ENCODE results near the gene SOS1. TPM values are rescaled to one million over a fixed set of nuclear protein-coding genes. Genes with fewer than 3 reads are reported as not detected.
"Not testable (repeated sequence)": the region's sequence is repeated elsewhere in the genome, so short reads cannot be mapped to it uniquely, and the experiment has no call there.

SOS1 gene
- total and polyA plus RNA-seq, 5 donors, result 6.7 to 30.4 (median 20.6) TPM

DNA sequence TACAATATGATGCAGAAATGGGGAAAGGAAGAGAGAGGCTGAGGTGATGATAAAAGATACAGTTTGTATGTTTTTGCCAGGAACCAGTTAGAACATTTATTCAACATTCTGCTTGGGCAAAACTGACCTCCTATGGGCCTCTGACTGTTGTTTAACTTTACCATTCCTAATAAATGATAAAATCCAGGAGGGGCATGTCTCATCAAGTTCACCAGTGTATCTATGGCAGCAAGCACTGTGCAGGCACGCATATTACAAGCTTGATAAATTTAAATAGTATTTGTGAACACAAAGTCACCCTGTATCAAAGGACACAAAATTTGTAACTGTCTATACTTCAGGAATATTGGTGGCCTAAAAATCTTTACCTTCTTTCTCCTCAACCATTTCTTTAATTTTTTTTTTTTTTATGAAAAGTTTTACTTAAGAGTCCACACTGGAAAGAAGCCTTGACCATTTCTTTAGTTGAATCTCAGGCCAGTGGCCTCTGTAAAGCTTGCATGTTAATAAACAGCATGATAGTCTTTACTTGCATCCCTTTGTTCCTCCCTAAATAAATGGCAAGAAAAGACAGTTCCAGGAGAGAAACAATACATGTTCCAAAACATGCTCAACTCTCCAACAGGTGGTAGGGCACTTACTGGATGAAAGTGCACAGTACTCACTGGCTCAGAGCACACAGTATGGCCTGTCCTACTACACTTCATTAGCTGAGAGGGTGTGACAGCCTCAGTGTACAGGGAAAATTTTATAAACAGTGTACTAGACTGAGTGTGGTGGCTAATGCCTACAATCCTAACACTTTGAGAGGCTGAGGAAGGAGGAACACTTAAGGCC is 52.3 kb downstream of the SOS1 start:
- ATAC-seq (no peak), DNase-seq (no peak)
- no peak overlapping the region for H3K27ac ChIP-seq (ENCODE audit: low read length)
- H3K27me3 ChIP-seq (ENCODE audit: control insufficient read depth, insufficient read depth), result no peaks in the 10 kb centered on the region
- H3K9me3 ChIP-seq (ENCODE audit: control insufficient read depth, low read length), result no peaks in the 10 kb centered on the region
- no peaks in the 10 kb centered on the region for H3K4me1 ChIP-seq (ENCODE audit: control insufficient read depth, insufficient read depth, low read length)
- WGBS, result 80% methylated on average over 1 of the region's 1 CpG
- intact Hi-C loops (cut with DNase I), result loop anchor here in 3 of 4 donors (10.0 kb wide), 2 partner anchors 46 to 56 kb away; partner anchors contain the start of gene SOS1 (in 1 of the 3)
- no peak overlapping the region for H3K4me3 ChIP-seq (ENCODE audit: low read length)

DNA sequence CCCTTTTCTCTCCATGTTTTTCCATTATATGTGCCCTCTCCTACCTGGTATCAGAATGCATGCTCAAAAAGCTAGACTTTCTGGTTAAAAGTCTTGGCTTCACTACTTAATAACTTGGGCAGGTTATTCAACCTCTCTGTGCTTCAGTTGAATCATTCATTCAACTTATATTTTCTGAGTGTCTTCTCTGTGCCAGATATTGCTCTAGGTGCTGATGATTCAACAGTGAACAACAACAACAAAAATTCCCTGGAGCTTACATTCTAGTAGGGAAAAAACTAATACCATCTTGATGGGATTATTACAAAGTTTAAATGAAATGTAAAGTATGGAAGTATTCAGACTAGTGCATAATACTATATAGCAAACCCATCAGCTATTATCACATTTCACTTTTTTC is 55.2 kb downstream of the SOS1 start:
- no peak for ATAC-seq
- intact Hi-C loops (cut with DNase I), result loop anchor here in 3 of 4 donors (10.0 kb wide), 2 partner anchors 49 to 59 kb away; partner anchors contain the start of gene SOS1 (in 1 of the 3)

DNA sequence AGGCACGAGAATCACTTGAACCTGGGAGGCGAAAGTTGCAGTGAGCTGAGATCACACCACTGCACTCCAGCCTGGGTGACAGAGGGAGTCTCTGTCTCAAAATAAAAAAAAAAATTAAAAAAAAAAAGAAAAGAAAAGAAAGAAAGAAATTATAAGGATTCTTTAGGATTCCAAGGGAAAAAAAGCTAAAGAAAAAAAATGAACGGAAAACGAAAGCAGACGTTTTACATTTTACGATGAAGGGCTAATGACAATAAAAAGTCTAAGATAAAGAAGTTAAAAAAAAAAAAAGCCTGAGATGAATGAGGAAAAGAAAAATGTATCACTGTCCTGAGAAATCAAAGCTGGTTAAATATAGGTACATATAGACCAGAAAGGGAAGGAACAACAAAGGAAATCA is 58.5 kb downstream of the SOS1 start:
- DNase-seq (no peak), ATAC-seq (no peak)
- intact Hi-C loops (cut with DNase I), result loop anchor here in 3 of 4 donors (5.0 to 10.0 kb wide), 3 partner anchors 52 to 165 kb away; partner anchors contain the start of gene SOS1 (in 1 of the 3)
- WGBS, result 93% methylated on average over 6 of the region's 6 CpGs
- no peaks in the 10 kb centered on the region for H3K9me3 ChIP-seq (ENCODE audit: control insufficient read depth, low read length)
- H3K27ac ChIP-seq (ENCODE audit: low read length), result no peak overlapping the region
- H3K4me1 ChIP-seq (ENCODE audit: control insufficient read depth, insufficient read depth, low read length), result no peaks in the 10 kb centered on the region
- H3K27me3 ChIP-seq (ENCODE audit: control insufficient read depth, insufficient read depth), result no peaks in the 10 kb centered on the region
- H3K4me3 ChIP-seq (ENCODE audit: low read length), result no peak overlapping the region

More for the DNA sequence above, 55.2 kb downstream of the SOS1 start:
- DNase-seq, result no peak
- H3K4me1 ChIP-seq (ENCODE audit: control insufficient read depth, insufficient read depth, low read length), result no peaks in the 10 kb centered on the region
- no peaks in the 10 kb centered on the region for H3K27me3 ChIP-seq (ENCODE audit: control insufficient read depth, insufficient read depth)
- H3K4me3 ChIP-seq (ENCODE audit: low read length), result no peak overlapping the region
- H3K27ac ChIP-seq (ENCODE audit: low read length), result no peak overlapping the region
- no peaks in the 10 kb centered on the region for H3K9me3 ChIP-seq (ENCODE audit: control insufficient read depth, low read length)

DNA sequence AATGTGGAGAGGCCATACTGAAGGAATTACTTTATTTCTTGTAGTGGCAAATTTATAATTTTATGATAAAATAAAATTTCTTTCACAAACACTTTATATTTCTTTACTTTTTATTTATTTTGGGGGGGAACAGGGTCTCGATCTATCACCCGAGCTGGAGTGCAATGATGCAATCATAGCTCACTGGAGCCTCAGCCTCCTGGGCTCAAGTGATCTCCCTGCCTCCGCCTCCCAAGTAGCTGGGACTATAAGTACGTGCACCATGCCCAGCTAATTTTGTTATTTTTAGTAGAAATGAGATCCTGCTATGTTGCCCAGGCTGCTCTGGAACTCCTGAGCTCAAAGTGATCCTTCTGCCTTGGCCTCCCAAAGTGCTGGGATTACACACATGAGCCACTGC is 59.6 kb downstream of the SOS1 start:
- Histone ChIP-seq H3K4me1 (ENCODE audit: control insufficient read depth, insufficient read depth, low read length) (no peaks in the 10 kb centered on the region), H3K9me3 (ENCODE audit: control insufficient read depth, low read length) (no peaks in the 10 kb centered on the region), H3K4me3 (ENCODE audit: low read length) (no peak overlapping the region), H3K27ac (ENCODE audit: low read length) (no peak overlapping the region), H3K27me3 (ENCODE audit: control insufficient read depth, insufficient read depth) (no peaks in the 10 kb centered on the region)
- 84% methylated on average over 4 of the region's 4 CpGs for WGBS
- DNase-seq (no peak), ATAC-seq (no peak)
- intact Hi-C loops (cut with DNase I), result loop anchor here (2.0 to 10.0 kb wide), 4 partner anchors 54 to 168 kb away; partner anchors contain the start of gene SOS1 (in 1 of the 4)

DNA sequence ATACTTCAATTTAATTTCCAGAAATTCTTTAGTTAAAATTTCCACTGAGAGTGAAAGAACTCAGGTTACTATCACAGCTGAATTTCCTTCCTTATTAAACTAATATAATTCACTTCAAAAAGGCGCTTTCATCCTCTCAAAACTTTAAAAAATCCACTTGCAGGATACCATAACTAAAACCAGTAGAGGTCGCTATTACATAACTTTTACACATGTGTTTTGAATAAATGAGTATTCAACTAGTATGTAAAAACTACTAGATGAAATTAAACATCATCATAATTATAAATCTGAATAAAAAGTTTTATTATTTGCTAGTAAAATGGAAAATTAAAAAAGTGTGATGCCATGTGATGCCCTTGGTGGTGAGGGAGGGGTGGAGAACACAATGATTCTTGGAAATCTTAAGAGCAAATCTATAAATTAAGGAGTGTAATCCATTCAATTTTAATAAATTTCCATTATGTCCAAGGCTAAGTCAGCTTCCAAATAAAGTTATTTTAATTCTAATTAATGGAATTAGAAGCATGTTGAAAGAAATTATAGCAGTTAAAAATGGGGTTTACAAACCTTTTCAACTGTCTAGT is 61.4 kb downstream of the SOS1 start:
- intact Hi-C loops (cut with DNase I), result no loop called here
- Histone ChIP-seq H3K27ac (ENCODE audit: low read length) (no peak overlapping the region), H3K9me3 (ENCODE audit: control insufficient read depth, low read length) (no peaks in the 10 kb centered on the region), H3K4me3 (ENCODE audit: low read length) (no peak overlapping the region), H3K27me3 (ENCODE audit: control insufficient read depth, insufficient read depth) (no peaks in the 10 kb centered on the region), H3K4me1 (ENCODE audit: control insufficient read depth, insufficient read depth, low read length) (no peaks in the 10 kb centered on the region)
- ATAC-seq (no peak), DNase-seq (no peak)
- 25% methylated on average over 2 of the region's 2 CpGs for WGBS

DNA sequence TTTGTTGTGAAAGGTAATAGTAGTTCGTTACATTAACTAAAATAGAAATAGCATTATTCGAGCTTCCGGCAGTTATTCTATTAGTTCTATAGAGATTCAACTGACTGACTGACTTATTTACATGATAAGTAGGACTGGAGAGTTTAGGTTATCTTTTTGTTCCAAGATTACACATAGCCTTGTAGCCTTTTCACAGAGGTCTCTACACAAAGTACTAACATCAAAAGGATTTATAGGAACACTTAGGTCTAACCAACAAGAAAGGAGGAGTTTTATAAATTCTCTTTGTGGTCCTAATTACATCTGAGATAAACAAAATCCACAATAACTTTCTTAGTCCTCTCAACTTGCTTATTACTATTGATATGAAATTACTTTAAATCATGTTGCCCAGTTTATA is 62.8 kb downstream of the SOS1 start:
- ATAC-seq, result no peak
- Histone ChIP-seq H3K9me3 (ENCODE audit: control insufficient read depth, low read length) (no peaks in the 10 kb centered on the region), H3K4me3 (ENCODE audit: low read length) (no peak overlapping the region), H3K4me1 (ENCODE audit: control insufficient read depth, insufficient read depth, low read length) (no peaks in the 10 kb centered on the region), H3K27me3 (ENCODE audit: control insufficient read depth, insufficient read depth) (no peaks in the 10 kb centered on the region), H3K27ac (ENCODE audit: low read length) (no peak overlapping the region)
- intact Hi-C loops (cut with DNase I), result no loop called here
- 87% methylated on average over 3 of the region's 3 CpGs for WGBS
- no peak for DNase-seq

DNA sequence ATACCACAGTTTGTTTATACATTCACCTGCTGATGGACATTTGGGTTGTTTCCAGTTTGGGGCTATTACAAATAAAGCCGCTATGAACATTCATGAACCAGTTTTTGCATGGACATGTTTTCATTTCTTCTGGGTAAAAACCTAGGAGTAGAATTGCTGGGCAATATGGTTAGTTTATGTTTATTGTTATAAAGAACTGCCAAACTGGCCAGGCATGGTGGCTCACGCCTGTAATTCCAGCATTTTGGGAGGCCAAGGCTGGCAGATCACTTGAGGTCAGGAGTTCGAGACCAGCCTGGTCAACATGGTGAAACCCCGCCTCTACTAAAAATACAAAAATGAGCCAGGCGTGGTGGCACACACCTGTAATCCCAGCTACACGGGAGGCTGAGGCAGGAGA is 68.2 kb downstream of the SOS1 start:
- ATAC-seq; H3K9me3 ChIP-seq (ENCODE audit: control insufficient read depth, low read length); H3K4me1 ChIP-seq (ENCODE audit: control insufficient read depth, insufficient read depth, low read length); H3K27me3 ChIP-seq (ENCODE audit: control insufficient read depth, insufficient read depth); H3K27ac ChIP-seq (ENCODE audit: low read length); intact Hi-C loops (cut with DNase I); DNase-seq; H3K4me3 ChIP-seq (ENCODE audit: low read length): not testable (repeated sequence)
- 97% methylated on average over 6 of the region's 6 CpGs for WGBS

DNA sequence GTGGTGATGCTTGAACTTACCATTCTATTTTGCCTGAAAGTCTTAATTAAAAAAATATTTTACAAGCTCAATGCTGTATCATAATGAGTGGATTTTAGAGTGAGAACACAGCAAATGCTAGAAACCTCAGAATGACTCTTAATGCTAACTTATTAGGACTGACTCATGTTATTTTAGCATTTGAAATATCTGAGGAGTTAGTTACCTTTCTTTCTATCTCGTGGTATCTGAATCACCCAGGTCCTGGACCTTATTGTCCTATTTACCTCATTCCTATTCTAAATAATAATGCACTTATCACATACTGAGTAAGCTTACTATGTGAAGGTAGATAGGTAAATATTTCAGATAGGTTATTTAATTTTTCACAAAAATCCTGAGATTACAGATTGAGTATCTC is 70.7 kb downstream of the SOS1 start:
- WGBS, result 93% methylated on average over 1 of the region's 1 CpG
- H3K27me3 ChIP-seq (ENCODE audit: control insufficient read depth, insufficient read depth), result no peaks in the 10 kb centered on the region
- no peak for DNase-seq
- intact Hi-C loops (cut with DNase I), result no loop called here
- no peak overlapping the region for H3K4me3 ChIP-seq (ENCODE audit: low read length)
- H3K9me3 ChIP-seq (ENCODE audit: control insufficient read depth, low read length), result no peaks in the 10 kb centered on the region
- ATAC-seq, result no peak
- no peak overlapping the region for H3K27ac ChIP-seq (ENCODE audit: low read length)
- H3K4me1 ChIP-seq (ENCODE audit: control insufficient read depth, insufficient read depth, low read length), result no peaks in the 10 kb centered on the region

DNA sequence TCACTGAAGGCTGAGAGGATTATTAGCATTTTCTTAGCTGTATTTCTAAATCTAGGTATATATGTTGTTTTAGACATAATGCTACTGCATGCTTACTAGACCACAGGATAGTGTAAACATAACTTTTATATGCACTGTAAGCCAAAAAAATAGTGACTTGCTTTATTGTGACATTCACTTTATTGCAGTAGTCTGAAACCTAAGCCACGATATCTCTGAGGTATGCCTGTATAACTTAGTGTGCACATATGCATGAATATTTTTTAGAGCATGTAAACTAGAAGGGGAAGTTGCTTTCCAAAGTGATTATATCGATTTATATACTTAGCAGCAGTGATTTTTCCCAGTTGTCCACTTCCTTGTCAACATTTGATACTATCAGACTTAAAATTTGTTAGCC is 81.8 kb downstream of the SOS1 start:
- no peaks in the 10 kb centered on the region for H3K27me3 ChIP-seq (ENCODE audit: control insufficient read depth, insufficient read depth)
- 98% methylated on average over 2 of the region's 2 CpGs for WGBS
- DNase-seq, result no peak
- H3K4me1 ChIP-seq (ENCODE audit: control insufficient read depth, insufficient read depth, low read length), result no peaks in the 10 kb centered on the region
- no peak overlapping the region for H3K27ac ChIP-seq (ENCODE audit: low read length)
- no peak for ATAC-seq
- no peaks in the 10 kb centered on the region for H3K9me3 ChIP-seq (ENCODE audit: control insufficient read depth, low read length)
- intact Hi-C loops (cut with DNase I), result no loop called here
- H3K4me3 ChIP-seq (ENCODE audit: low read length), result no peak overlapping the region

DNA sequence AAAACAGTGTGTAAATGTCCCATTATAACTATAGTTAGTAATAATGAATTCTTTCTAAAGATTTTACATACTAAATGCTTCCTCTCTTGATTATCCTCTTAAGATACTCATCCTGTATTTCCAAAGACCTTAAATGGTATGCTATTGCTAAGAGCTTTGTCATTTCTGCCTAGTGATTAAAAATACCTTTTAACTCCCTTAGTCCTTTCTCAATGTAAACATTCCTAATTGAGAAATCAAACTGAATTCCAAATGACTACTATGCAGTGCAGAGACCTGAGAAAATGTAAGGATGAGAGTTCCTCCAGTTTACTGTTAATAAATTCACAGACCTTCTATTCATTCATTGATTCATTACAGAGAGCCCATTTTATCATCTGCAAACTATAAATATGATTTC is 86.9 kb downstream of the SOS1 start:
- Histone ChIP-seq H3K9me3 (ENCODE audit: control insufficient read depth, low read length) (no peaks in the 10 kb centered on the region), H3K27me3 (ENCODE audit: control insufficient read depth, insufficient read depth) (no peaks in the 10 kb centered on the region), H3K4me1 (ENCODE audit: control insufficient read depth, insufficient read depth, low read length) (no peaks in the 10 kb centered on the region), H3K4me3 (ENCODE audit: low read length) (no peak overlapping the region), H3K27ac (ENCODE audit: low read length) (no peak overlapping the region)
- intact Hi-C loops (cut with DNase I), result no loop called here
- DNase-seq (no peak), ATAC-seq (no peak)

DNA sequence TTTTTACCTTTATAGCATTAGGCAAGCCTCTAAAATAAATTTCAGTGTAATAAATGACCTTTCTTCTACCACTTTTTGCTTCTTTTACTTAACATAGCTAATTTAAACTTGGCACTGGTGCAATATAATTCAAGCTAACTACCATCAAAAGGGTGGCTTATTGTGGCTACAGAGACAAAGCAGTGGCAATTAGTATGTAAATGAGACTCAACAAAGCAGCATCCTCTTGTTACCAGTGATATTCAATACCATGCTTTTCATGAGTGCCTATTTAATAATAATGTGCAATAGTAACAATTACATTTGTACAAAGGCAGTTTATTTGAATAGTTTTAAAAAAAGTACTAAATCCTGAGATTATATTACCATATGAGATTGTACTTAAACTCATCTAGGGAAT is 93.4 kb downstream of the SOS1 start:
- Histone ChIP-seq H3K27me3 (ENCODE audit: control insufficient read depth, insufficient read depth) (no peaks in the 10 kb centered on the region), H3K4me1 (ENCODE audit: control insufficient read depth, insufficient read depth, low read length) (no peaks in the 10 kb centered on the region), H3K4me3 (ENCODE audit: low read length) (no peak overlapping the region), H3K9me3 (ENCODE audit: control insufficient read depth, low read length) (no peaks in the 10 kb centered on the region), H3K27ac (ENCODE audit: low read length) (no peak overlapping the region)
- ATAC-seq, result no peak
- no peak for DNase-seq
- intact Hi-C loops (cut with DNase I), result no loop called here
